ENCODE data around the gene KHSRP. TPM values are rescaled to one million over a fixed set of nuclear protein-coding genes. Genes with fewer than 3 reads are reported as not detected.

KHSRP gene, protein sequence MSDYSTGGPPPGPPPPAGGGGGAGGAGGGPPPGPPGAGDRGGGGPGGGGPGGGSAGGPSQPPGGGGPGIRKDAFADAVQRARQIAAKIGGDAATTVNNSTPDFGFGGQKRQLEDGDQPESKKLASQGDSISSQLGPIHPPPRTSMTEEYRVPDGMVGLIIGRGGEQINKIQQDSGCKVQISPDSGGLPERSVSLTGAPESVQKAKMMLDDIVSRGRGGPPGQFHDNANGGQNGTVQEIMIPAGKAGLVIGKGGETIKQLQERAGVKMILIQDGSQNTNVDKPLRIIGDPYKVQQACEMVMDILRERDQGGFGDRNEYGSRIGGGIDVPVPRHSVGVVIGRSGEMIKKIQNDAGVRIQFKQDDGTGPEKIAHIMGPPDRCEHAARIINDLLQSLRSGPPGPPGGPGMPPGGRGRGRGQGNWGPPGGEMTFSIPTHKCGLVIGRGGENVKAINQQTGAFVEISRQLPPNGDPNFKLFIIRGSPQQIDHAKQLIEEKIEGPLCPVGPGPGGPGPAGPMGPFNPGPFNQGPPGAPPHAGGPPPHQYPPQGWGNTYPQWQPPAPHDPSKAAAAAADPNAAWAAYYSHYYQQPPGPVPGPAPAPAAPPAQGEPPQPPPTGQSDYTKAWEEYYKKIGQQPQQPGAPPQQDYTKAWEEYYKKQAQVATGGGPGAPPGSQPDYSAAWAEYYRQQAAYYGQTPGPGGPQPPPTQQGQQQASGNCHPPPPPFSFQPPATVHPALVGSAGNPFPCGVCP
- 179 to 222 TPM (median 196 TPM) in 5 replicates for total RNA-seq (2022; extraction: Qiagen RNA extraction)

DNA sequence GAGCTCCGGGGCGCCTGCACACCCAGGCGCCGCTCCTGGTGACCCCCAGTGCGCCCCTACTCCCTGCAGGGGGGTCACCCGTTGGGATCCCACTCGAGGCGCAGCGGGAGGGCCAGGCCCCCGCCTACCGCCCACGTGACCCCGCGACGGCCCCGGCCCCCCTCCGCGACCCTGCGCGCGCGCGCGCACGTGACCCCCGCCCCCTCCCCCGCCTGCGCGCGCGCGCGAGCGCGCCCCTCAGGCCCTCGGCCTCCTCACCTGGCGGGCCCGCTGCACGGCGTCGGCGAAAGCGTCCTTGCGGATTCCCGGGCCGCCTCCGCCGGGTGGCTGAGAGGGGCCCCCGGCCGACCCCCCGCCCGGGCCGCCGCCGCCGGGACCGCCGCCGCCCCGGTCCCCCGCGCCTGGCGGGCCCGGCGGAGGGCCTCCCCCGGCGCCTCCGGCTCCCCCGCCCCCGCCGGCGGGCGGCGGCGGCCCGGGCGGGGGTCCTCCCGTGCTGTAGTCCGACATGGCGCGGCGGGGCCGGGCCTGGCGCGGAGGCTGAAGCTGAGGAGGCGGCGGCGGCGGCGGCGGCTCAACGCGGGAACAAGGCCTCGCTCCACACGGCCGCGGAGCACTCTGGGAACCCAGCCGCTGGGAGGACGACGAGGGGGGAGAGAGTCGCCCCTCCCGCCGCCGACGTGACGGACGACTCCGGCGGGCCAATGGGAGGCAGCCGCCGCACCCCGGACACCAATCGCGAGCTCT lies at the start of gene KHSRP:
KHSRP (minus strand) TSS at position 617 of the 744 bp plus-strand sequence; CDS start at position 507, 110 bp downstream.

DNA sequence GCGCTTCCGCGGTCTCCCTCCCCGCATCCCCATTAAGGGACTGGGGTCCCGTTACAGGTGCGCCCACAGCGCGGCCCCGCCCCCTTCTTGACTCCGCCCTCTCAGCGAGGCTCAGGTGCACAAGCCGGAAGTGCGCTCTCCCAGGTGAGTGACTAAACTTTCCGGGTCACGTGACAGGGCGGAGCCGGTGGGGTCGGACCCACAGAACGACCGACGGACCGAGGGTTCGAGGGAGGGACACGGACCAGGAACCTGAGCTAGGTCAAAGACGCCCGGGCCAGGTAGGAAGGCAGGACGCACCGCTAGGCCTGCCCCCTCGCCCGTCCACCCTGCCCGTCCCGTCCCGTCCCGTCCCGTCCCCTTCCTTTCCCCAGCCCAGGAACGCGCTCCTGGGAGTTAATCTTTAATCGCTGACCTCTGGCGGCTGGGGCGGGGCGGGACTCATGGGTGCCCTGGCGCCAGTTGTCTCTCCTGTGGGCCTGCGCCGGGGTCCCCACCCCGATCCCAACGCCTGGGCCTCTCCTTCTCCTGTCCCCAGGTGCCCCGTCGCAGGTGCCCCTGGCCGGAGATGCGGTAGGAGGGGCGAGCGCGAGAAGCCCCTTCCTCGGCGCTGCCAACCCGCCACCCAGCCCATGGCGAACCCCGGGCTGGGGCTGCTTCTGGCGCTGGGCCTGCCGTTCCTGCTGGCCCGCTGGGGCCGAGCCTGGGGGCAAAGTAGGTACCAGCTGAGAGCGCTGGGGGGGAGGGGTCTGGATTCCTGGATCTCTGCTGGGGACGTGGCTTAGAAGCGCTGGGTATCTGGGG lies 39.7 kb upstream of the KHSRP start, which contains the start of gene CRB3:
CRB3 (plus strand) TSS at position 202 of the 804 bp plus-strand sequence; CDS start at position 633, 431 bp downstream.

DNA sequence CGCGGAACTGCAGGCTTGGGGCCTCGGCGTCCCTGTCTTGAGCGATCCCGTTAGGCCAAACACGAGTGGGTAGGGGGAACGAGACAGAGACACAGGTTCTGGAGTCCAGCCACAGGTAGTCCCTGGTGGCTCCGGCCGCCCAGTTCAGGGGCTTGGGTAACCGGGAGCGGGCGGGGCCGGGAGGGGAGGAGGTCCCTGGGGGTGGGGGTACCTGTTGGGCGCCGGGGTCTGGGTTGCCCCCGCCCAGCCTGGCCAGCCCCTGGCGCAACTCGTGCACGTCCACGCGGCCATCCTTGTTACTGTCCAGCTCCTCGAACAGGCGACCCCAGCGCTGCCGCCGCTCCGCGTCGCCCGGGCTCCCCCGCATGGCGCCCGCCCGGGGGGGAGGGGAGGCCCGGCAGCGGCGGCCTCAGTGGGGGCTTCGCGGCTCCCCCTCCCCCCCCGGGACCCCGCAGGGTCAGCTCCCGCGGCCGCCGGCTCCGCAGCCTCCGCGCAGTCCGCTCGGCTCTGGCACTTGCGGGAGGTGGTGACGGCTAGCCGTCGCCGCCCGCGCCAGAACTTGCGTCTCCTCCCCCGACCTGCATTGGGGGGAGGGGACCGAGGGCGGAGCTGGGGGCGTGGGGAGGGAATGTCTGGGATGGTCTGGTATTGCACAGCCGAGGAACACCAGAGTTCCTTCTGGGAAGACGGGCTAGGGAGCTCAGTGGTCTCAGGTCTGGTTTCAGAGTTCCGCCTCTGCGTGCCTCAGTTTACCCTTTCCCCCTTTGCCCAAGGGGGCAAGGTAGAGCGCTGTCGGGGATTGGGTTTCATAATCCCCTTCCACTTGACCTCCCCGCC lies 34.9 kb upstream of the KHSRP start, which contains the start of gene SLC25A23:
SLC25A23 (minus strand) TSS at position 531 of the 837 bp plus-strand sequence; CDS start at position 367, 164 bp downstream.

DNA sequence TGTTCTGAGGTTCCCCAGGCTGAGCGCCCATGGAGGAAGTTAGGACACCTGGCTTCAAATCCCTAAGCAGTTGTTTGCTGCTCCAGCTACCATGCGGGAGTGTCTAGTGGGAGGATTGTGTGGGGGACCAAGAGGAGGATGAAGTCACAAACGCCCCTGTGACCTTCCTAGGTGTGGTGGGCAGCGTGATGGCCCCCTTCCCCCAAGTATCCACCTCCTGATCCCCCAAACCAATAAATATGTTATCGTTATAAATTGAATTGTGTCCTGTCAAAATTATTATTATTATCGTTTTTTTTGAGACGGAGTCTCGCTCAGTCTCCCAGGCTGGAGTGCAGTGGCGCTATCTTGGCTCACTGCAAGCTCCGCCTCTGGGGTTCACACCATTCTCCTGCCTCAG lies 9.1 kb upstream of the KHSRP start, which contains the start of gene SLC25A41:
SLC25A41 (minus strand) TSS at position 101 of the 400 bp plus-strand sequence; CDS start at position 31, 70 bp downstream.

DNA sequence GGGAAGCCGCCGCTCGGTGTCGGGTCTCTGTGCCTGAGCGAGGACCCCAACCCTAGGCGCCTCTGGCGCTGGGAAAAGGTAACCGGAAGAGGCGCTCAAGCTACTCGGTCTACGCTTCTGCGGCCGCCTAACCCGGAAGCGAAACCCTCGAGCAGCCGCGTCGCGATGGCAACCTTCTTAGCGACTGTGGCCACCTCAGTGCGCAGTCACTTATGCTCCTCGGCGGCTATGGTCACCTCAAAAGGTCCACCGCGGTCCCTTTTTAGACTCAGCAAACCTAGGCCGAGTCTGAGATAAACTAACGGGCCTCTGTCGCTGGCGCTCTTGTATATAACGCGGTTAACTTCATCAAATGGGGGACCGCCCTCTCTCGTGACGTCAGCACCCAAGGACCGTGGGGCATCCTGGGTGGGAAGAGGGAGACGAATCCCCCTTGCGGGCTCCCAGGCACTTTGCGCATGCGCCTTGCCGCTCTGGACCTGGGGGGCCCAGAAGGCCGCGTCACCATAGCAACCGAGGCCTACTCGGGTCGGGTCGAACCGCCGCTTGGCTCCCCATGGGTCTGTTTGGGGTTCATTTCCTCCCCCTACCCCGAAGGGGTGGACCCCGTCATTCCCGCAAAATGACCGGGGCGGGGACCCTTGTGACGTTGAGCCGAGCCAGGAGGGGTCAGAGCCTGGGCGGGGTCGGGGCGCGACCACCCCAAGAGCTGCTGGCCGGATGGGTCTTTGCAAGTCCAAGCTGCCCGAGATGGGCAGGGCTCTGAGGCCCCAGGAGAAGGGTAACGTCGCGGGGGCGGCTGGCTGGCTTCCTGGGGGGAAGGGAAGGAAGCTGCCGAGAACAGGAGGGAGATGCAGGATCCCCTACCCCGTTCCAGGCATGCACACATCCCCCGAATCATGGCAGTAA lies 31.3 kb downstream of the KHSRP start, which contains the start of gene GTF2F1:
GTF2F1 (minus strand) TSS at position 91 of the 909 bp plus-strand sequence. CDS start 169 bp downstream, outside the sequence.

DNA sequence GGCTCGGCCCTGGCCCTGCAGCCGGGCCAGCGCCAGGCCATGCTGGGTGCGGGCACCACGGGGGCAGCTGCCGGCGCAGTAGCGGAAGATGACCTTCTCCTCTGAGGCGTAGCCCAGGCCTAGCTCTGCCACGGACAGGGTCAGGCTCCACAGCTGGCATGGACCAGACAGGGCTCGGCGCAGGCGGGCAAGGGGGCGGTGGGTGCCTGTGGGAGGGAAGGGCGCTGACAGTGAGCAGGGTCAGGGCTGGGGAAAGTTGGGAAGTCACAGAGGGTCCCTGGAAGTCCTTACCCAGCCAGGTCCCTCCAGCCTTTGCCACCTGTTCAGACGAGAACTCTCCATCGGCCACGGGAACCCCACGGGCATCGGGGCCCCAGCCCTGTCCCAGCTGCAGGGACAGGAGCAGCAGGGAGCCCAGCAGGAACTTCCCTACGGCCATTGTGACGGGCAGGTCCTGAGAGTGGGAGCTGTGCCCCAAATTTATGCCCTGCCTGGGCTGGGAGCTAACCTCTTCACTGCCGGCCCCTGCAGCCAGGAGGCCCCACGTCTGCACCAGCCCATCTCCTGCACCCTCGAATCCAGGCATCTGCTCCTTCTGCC lies 49.1 kb downstream of the KHSRP start, which contains the start of gene PSPN:
PSPN (minus strand) TSS at position 523 of the 600 bp plus-strand sequence; CDS start at position 439, 84 bp downstream.

DNA sequence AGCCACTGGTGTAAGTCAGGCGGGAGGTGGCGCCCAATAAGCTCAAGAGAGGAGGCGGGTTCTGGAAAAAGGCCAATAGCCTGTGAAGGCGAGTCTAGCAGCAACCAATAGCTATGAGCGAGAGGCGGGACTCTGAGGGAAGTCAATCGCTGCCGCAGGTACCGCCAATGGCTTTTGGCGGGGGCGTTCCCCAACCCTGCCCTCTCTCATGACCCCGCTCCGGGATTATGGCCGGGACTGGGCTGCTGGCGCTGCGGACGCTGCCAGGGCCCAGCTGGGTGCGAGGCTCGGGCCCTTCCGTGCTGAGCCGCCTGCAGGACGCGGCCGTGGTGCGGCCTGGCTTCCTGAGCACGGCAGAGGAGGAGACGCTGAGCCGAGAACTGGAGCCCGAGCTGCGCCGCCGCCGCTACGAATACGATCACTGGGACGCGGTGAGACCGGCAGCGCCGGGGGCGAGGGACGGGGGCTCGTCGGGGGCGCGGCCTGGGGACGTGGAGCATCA lies 52.0 kb downstream of the KHSRP start, which contains the start of gene ALKBH7:
ALKBH7 (plus strand) TSS at position 201 of the 502 bp plus-strand sequence; CDS start at position 228, 27 bp downstream.

Other genes starting within 250 kb of the KHSRP start
- 19.5 to 21.6 TPM (median 20.5 TPM) in 5 replicates for gene MLLT1, start 144.8 kb downstream of the KHSRP start, total RNA-seq (2022; extraction: Qiagen RNA extraction)
- not detected in 5 replicates for gene ACER1, start 91.2 kb downstream of the KHSRP start, total RNA-seq (2022; extraction: Qiagen RNA extraction)
- 41.0 to 77.7 TPM (median 72.0 TPM) in 5 replicates for gene CLPP, start 63.3 kb downstream of the KHSRP start, total RNA-seq (2022; extraction: Qiagen RNA extraction)
- gene ALKBH7, start 52.0 kb downstream of the KHSRP start, total RNA-seq (2022; extraction: Qiagen RNA extraction), result 14.2 to 39.7 TPM (median 37.3 TPM) in 5 replicates
- gene PSPN, start 48.9 kb downstream of the KHSRP start, total RNA-seq (2022; extraction: Qiagen RNA extraction), result 0.46 to 1.0 TPM (median 0.77 TPM) in 5 replicates
- 53.0 to 62.0 TPM (median 54.9 TPM) in 5 replicates for gene GTF2F1, start 31.6 kb downstream of the KHSRP start, total RNA-seq (2022; extraction: Qiagen RNA extraction)
- 0.08 to 0.13 TPM (median 0.12 TPM) in 3 of 5 replicates, not detected in the others for gene SLC25A41, start 9.0 kb upstream of the KHSRP start, total RNA-seq (2022; extraction: Qiagen RNA extraction)
- gene SLC25A23, start 35.0 kb upstream of the KHSRP start, total RNA-seq (2022; extraction: Qiagen RNA extraction), result 17.5 to 20.9 TPM (median 18.9 TPM) in 5 replicates
- gene CRB3, start 39.5 kb upstream of the KHSRP start, total RNA-seq (2022; extraction: Qiagen RNA extraction), result 3.1 to 4.6 TPM (median 4.2 TPM) in 5 replicates
- 0.13 to 0.25 TPM (median 0.21 TPM) in 5 replicates for gene DENND1C, start 57.0 kb upstream of the KHSRP start, total RNA-seq (2022; extraction: Qiagen RNA extraction)
- gene TUBB4A, start 77.5 kb upstream of the KHSRP start, total RNA-seq (2022; extraction: Qiagen RNA extraction), result 6.0 to 7.4 TPM (median 6.6 TPM) in 5 replicates
- gene TNFSF9, start 106.2 kb upstream of the KHSRP start, total RNA-seq (2022; extraction: Qiagen RNA extraction), result 2.3 to 4.8 TPM (median 4.5 TPM) in 5 replicates
- 11.4 to 24.9 TPM (median 21.6 TPM) in 5 replicates for gene CD70, start 166.3 kb upstream of the KHSRP start, total RNA-seq (2022; extraction: Qiagen RNA extraction)
- 0.05 to 0.17 TPM (median 0.13 TPM) in 5 replicates for gene TNFSF14, start 245.3 kb upstream of the KHSRP start, total RNA-seq (2022; extraction: Qiagen RNA extraction)